Panc1 (cell line): ENCODE results near the gene OPTC.

Experiments used
- POLR2AphosphoS5 ChIP-seq: IDR thresholded peaks from 2 replicates; pipeline ENCODE4 v1.6.1; 2012; ENCODE audit warnings: mild to moderate bottlenecking, low read depth, low read length, moderate library complexity
- SIN3A ChIP-seq: IDR thresholded peaks from 2 replicates; pipeline ENCODE4 v1.6.1; 2012; ENCODE audit warnings: low read depth, mild to moderate bottlenecking, low read length, moderate library complexity, borderline replicate concordance; ENCODE audit not compliant: insufficient read depth
- TCF7L2 ChIP-seq: IDR thresholded peaks from 2 replicates; pipeline ENCODE4 v1.6.1; 2011; ENCODE audit warnings: mild to moderate bottlenecking, low read depth, low read length, inconsistent platforms
- TF ChIP-seq, protein P1 (sequence below): fragments of 450-650 bp; IDR thresholded peaks from 2 replicates; pipeline ENCODE4 v1.5.1; 2017; ENCODE audit warnings: mild to moderate bottlenecking
- TF ChIP-seq, protein P2 (sequence below), 2 experiments: IDR thresholded peaks; 2 replicates each; pipeline ENCODE4 v1.6.1; 2011 to 2012; ENCODE audit warnings: low read depth in 2 of 2, control low read depth in 1 of 2, low read length in 1 of 2, mild to moderate bottlenecking in 1 of 2, moderate library complexity in 1 of 2; ENCODE audit not compliant: insufficient read depth in 1 of 2

DNA sequence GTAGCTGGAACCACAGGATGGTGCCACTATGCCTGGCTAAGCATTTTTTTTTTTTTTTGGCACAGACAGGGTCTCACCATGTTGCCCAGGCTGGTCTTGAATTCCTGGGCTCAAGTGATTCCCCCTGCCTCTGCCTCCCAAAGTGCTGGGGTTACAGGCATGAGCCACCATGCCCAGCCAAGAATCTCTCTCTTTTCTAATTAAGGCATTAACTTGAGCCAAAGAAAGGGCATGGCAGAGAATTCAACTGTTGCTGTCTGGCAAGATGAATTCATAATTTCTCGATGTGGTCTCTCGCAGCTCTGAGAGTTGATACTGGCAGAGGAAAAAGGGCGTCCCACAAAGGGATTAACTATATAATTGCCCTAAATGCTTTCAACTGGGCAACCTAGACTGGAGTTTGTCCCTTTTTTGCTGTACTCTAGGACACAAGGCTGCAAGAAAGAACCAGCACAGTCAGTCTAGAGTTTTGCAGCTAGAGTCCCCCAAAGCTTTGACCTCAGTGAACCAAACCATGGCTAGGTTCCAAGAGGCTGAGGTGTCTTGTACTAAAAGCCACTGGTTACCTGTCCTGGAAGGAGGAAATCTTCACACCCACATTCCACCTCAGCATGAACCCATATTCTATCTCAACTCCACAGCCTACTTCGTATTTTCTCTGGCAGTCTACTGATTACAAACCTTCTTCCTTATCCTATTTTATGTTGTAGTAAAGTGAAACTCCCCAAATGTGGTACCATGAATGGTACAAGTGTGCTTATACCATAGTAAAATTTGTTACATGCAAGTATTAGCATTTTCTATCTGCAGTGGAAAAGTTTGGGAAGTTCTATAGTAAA lies 51.2 kb downstream of the OPTC start:
- TF ChIP-seq, protein P1, sequence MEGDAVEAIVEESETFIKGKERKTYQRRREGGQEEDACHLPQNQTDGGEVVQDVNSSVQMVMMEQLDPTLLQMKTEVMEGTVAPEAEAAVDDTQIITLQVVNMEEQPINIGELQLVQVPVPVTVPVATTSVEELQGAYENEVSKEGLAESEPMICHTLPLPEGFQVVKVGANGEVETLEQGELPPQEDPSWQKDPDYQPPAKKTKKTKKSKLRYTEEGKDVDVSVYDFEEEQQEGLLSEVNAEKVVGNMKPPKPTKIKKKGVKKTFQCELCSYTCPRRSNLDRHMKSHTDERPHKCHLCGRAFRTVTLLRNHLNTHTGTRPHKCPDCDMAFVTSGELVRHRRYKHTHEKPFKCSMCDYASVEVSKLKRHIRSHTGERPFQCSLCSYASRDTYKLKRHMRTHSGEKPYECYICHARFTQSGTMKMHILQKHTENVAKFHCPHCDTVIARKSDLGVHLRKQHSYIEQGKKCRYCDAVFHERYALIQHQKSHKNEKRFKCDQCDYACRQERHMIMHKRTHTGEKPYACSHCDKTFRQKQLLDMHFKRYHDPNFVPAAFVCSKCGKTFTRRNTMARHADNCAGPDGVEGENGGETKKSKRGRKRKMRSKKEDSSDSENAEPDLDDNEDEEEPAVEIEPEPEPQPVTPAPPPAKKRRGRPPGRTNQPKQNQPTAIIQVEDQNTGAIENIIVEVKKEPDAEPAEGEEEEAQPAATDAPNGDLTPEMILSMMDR: no peak
- TF ChIP-seq TCF7L2: no peak
- TF ChIP-seq, protein P2, sequence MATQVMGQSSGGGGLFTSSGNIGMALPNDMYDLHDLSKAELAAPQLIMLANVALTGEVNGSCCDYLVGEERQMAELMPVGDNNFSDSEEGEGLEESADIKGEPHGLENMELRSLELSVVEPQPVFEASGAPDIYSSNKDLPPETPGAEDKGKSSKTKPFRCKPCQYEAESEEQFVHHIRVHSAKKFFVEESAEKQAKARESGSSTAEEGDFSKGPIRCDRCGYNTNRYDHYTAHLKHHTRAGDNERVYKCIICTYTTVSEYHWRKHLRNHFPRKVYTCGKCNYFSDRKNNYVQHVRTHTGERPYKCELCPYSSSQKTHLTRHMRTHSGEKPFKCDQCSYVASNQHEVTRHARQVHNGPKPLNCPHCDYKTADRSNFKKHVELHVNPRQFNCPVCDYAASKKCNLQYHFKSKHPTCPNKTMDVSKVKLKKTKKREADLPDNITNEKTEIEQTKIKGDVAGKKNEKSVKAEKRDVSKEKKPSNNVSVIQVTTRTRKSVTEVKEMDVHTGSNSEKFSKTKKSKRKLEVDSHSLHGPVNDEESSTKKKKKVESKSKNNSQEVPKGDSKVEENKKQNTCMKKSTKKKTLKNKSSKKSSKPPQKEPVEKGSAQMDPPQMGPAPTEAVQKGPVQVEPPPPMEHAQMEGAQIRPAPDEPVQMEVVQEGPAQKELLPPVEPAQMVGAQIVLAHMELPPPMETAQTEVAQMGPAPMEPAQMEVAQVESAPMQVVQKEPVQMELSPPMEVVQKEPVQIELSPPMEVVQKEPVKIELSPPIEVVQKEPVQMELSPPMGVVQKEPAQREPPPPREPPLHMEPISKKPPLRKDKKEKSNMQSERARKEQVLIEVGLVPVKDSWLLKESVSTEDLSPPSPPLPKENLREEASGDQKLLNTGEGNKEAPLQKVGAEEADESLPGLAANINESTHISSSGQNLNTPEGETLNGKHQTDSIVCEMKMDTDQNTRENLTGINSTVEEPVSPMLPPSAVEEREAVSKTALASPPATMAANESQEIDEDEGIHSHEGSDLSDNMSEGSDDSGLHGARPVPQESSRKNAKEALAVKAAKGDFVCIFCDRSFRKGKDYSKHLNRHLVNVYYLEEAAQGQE (IDR thresholded peaks at IDR 0.05; ENCODE audit: insufficient read depth in 1 of 2, low read depth in 2 of 2, low read length in 1 of 2): no peak
- TF ChIP-seq POLR2AphosphoS5: no peak
- TF ChIP-seq SIN3A: no peak
